Measurements from ENCODE around the gene IPO7.
"Not testable (repeated sequence)": the region's sequence is repeated elsewhere in the genome, so short reads cannot be mapped to it uniquely, and the experiment has no call there.

IPO7 gene

GRCh38 chr11:9384535-9385326 is at the start of gene IPO7:
Gene IPO7 (plus strand): TSS chr11:9384652. CDS start chr11:9384764, 112 bp downstream.
- peak; percentile 94 for DNase-seq
- peak within 1 kb of the TSS; percentile 94 for H3K4me3 Mint-ChIP-seq
- H3K4me1 Mint-ChIP-seq: peaks cover 32% of the 10 kb centered on the region
- H3K27me3 Mint-ChIP-seq: peaks cover 3% of the 10 kb centered on the region
- H3K27ac Mint-ChIP-seq: peak within 1 kb of the TSS; percentile 91
- peaks cover 18% of the 10 kb centered on the region for H3K36me3 Mint-ChIP-seq
- CTCF ChIA-PET: interaction anchor here (0.7 to 2.0 kb wide), 4 partner anchors 38 to 307 kb away, joined by 3 to 4 read pairs (median 3); no protein-coding TSS in a partner anchor
- no peaks in the 10 kb centered on the region for H3K9me3 Mint-ChIP-seq

GRCh38 chr11:9341638-9342178 is 42.7 kb upstream of the IPO7 start:
- H3K4me1 Mint-ChIP-seq: peaks cover 7% of the 10 kb centered on the region
- no peak overlapping the region for H3K4me3 Mint-ChIP-seq
- no peak overlapping the region for H3K27ac Mint-ChIP-seq
- peaks cover 3% of the 10 kb centered on the region for H3K27me3 Mint-ChIP-seq
- no peaks in the 10 kb centered on the region for H3K36me3 Mint-ChIP-seq
- DNase-seq: no peak
- H3K9me3 Mint-ChIP-seq: no peaks in the 10 kb centered on the region
- CTCF ChIA-PET: no interaction called here

GRCh38 chr11:9344061-9344680 is 40.3 kb upstream of the IPO7 start:
- Mint-ChIP-seq H3K9me3 (no peaks in the 10 kb centered on the region), H3K4me1 (peaks cover 26% of the 10 kb centered on the region), H3K27me3 (peaks cover 17% of the 10 kb centered on the region), H3K27ac (no peak overlapping the region), H3K4me3 (no peak overlapping the region), H3K36me3 (no peaks in the 10 kb centered on the region)
- CTCF ChIA-PET: no interaction called here
- no peak for DNase-seq

GRCh38 chr11:9347100-9347499 is 37.4 kb upstream of the IPO7 start:
- CTCF ChIA-PET: interaction anchor here (0.9 to 1.0 kb wide), 2 partner anchors 39 to 182 kb away, joined by 3 read pairs; no protein-coding TSS in a partner anchor
- Mint-ChIP-seq H3K4me3 (no peak overlapping the region), H3K9me3 (no peaks in the 10 kb centered on the region), H3K27me3 (peaks cover 23% of the 10 kb centered on the region), H3K36me3 (no peaks in the 10 kb centered on the region), H3K27ac (peak overlapping the region; percentile 4), H3K4me1 (peaks cover 27% of the 10 kb centered on the region)
- DNase-seq: peak; percentile 48

- H3K4me3 Mint-ChIP-seq, DNase-seq, H3K9me3 Mint-ChIP-seq, H3K36me3 Mint-ChIP-seq, H3K27ac Mint-ChIP-seq, CTCF ChIA-PET: not testable (repeated sequence)
- Mint-ChIP-seq H3K4me1 (peaks cover 29% of the 10 kb centered on the region), H3K27me3 (peaks cover 19% of the 10 kb centered on the region)
Observed at GRCh38 chr11:9347779-9348178, 36.7 kb upstream of the IPO7 start.

GRCh38 chr11:9351321-9351881 is 33.1 kb upstream of the IPO7 start:
- no peak overlapping the region for H3K27ac Mint-ChIP-seq
- H3K36me3 Mint-ChIP-seq: no peaks in the 10 kb centered on the region
- H3K4me1 Mint-ChIP-seq: peaks cover 24% of the 10 kb centered on the region
- no peak for DNase-seq
- H3K4me3 Mint-ChIP-seq: no peak overlapping the region
- no peaks in the 10 kb centered on the region for H3K9me3 Mint-ChIP-seq
- CTCF ChIA-PET: no interaction called here
- H3K27me3 Mint-ChIP-seq: peaks cover 26% of the 10 kb centered on the region

GRCh38 chr11:9357041-9357440 is 27.4 kb upstream of the IPO7 start:
- H3K27ac Mint-ChIP-seq: no peak overlapping the region
- H3K27me3 Mint-ChIP-seq: peaks cover 6% of the 10 kb centered on the region
- H3K36me3 Mint-ChIP-seq: no peaks in the 10 kb centered on the region
- CTCF ChIA-PET: no interaction called here
- no peak overlapping the region for H3K4me3 Mint-ChIP-seq
- DNase-seq: no peak
- no peaks in the 10 kb centered on the region for H3K9me3 Mint-ChIP-seq
- peaks cover 5% of the 10 kb centered on the region for H3K4me1 Mint-ChIP-seq

- H3K4me3 Mint-ChIP-seq, H3K27ac Mint-ChIP-seq, H3K36me3 Mint-ChIP-seq, H3K27me3 Mint-ChIP-seq, DNase-seq, H3K9me3 Mint-ChIP-seq, CTCF ChIA-PET: not testable (repeated sequence)
- H3K4me1 Mint-ChIP-seq: peaks cover 22% of the 10 kb centered on the region
Observed at GRCh38 chr11:9360862-9361622, 23.4 kb upstream of the IPO7 start.

GRCh38 chr11:9362393-9362863 is 22.0 kb upstream of the IPO7 start:
- no peak overlapping the region for H3K27ac Mint-ChIP-seq
- no peak overlapping the region for H3K4me3 Mint-ChIP-seq
- H3K4me1 Mint-ChIP-seq: peaks cover 22% of the 10 kb centered on the region
- H3K36me3 Mint-ChIP-seq: no peaks in the 10 kb centered on the region
- no peaks in the 10 kb centered on the region for H3K9me3 Mint-ChIP-seq
- no peaks in the 10 kb centered on the region for H3K27me3 Mint-ChIP-seq
- CTCF ChIA-PET: interaction anchor here (0.7 to 1.3 kb wide), 2 partner anchors 32 to 197 kb away, joined by 3 read pairs; no protein-coding TSS in a partner anchor
- DNase-seq: no peak

- Mint-ChIP-seq H3K4me3 (peak overlapping the region; percentile 68), H3K27ac (peak overlapping the region; percentile 71), H3K9me3 (no peaks in the 10 kb centered on the region), H3K27me3 (no peaks in the 10 kb centered on the region), H3K36me3 (no peaks in the 10 kb centered on the region), H3K4me1 (peaks cover 22% of the 10 kb centered on the region)
- CTCF ChIA-PET: interaction anchor here (0.6 kb wide), 1 partner anchor 153 kb away, joined by 5 read pairs; no protein-coding TSS in a partner anchor
- DNase-seq: peak; percentile 84
Observed at GRCh38 chr11:9363954-9364912, 20.2 kb upstream of the IPO7 start.

GRCh38 chr11:9367551-9367950 is 16.9 kb upstream of the IPO7 start:
- Mint-ChIP-seq H3K27me3 (peaks cover 7% of the 10 kb centered on the region), H3K27ac (no peak overlapping the region), H3K36me3 (no peaks in the 10 kb centered on the region), H3K9me3 (no peaks in the 10 kb centered on the region), H3K4me3 (no peak overlapping the region), H3K4me1 (peaks cover 18% of the 10 kb centered on the region)
- no peak for DNase-seq
- CTCF ChIA-PET: no interaction called here

GRCh38 chr11:9377036-9377435 is 7.4 kb upstream of the IPO7 start:
- no peaks in the 10 kb centered on the region for H3K36me3 Mint-ChIP-seq
- H3K27ac Mint-ChIP-seq: no peak overlapping the region

GRCh38 chr11:9379041-9379440 is 5.4 kb upstream of the IPO7 start:
- CTCF ChIA-PET: no interaction called here
- Mint-ChIP-seq H3K27me3 (peaks cover 10% of the 10 kb centered on the region), H3K36me3 (no peaks in the 10 kb centered on the region), H3K4me1 (peaks cover 4% of the 10 kb centered on the region), H3K27ac (no peak overlapping the region), H3K4me3 (no peak overlapping the region), H3K9me3 (no peaks in the 10 kb centered on the region)
- DNase-seq: no peak

More at GRCh38 chr11:9377036-9377435, 7.4 kb upstream of the IPO7 start:
- no peaks in the 10 kb centered on the region for H3K9me3 Mint-ChIP-seq
- H3K4me3 Mint-ChIP-seq: no peak overlapping the region
- H3K27me3 Mint-ChIP-seq: peaks cover 13% of the 10 kb centered on the region
- CTCF ChIA-PET: no interaction called here
- H3K4me1 Mint-ChIP-seq: peaks cover 2% of the 10 kb centered on the region
- no peak for DNase-seq

All from activated naive CD4-positive, alpha-beta T cell treated with anti-CD3 and anti-CD28 coated beads, Interleukin-2, amount 10 ng/mL, durations not matched to agents 7 days and 5 days (primary cell).